Left ventricle myocardium superior (tissue), 1 donor: ENCODE measurements around the gene CLCNKB. TPM values are rescaled to one million over a fixed set of nuclear protein-coding genes. Genes with fewer than 3 reads are reported as not detected.
"Not testable (repeated sequence)": the region's sequence is repeated elsewhere in the genome, so short reads cannot be mapped to it uniquely, and the experiment has no call there.

Experiments used
- ATAC-seq: fragments of 200-7000 bp; cut with Tn5 transposase; one replicate; pipeline ENCODE4 v1.9.1; 2020; ENCODE audit warnings: mild to moderate bottlenecking, moderate library complexity
- DNase-seq: peaks from one replicate; pipeline ENCODE4 v3.0.0-alpha.2; 2020
- intact Hi-C: fragments of 100-400 bp; cut with micrococcal nuclease; formaldehyde crosslinking; loops from one replicate; pipeline ENCODE4 v1.11.0; 2022
- long read RNA-seq: library from polyadenylated mRNA; unstranded; transcript quantifications from one replicate; pipeline ENCODE4 v2.0.0, GENCODE V29; 2021
- total RNA-seq: library from RNA; stranded (reverse); fragmentation: NEBNext Ultra II Directional; extraction: Animal tissue kit (Norgen Biotek cat#: 25700); gene quantifications from one replicate; pipeline ENCODE4 v1.2.1, GENCODE V29; 2021
- donor health status: DM: no; HTN: yes; CAD: no; lungs with severe emphysema.

The CLCNKB gene
- 2.1 TPM for total RNA-seq
- long read RNA-seq, partial matches to known transcripts: 4 of 9 reads
- long read RNA-seq, other reads (novel, unspliced or antisense): 1 of 9 reads

DNA sequence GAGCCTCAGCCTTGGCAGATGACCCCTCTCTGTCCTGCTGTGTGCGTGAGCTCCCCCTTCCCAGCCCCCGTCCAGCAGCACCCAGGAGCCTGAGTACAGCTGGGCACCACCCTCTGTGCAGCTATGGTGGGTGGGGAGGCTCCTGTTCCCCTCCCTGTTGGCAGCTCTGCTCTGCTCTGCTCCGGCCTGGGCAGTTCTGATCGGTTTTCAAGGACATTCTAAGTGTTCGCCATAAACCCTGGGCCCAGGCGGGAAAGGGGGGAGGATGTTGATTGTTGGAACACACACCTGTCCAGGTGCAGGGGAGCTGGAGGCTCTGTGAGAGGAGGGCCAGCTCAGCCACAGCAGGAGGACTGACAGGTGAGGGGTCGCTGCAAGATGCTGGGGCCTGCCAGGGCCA lies at the start of gene CLCNKB:
Gene CLCNKB (plus strand): TSS at position 262 of the 400 bp plus-strand sequence. CDS start 711 bp downstream, outside the sequence.
- DNase-seq: no peak
- intact Hi-C loops: no loop called here
- no peak for ATAC-seq

DNA sequence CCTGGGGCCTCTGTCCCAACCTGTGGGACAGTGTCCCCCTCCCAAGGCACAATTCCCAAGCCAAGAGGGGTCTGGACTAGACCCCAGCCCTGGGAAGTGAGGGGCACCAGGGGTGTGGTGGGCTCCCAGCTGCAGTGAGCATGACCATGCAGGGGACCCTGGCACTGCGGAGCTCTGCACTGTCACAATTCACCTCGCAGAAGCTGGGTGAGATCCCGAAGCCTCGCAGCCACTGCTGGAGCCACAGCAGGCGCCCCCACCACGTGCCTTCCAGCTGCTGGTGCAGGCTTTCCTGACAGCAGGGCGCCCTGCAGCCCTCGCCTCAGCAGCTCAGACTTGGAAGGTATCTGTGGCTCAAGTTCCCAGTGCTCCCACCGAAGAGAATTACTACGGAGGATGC lies 49.5 kb upstream of the CLCNKB start:
- intact Hi-C loops: loop anchor here (10.0 kb wide), 1 partner anchor 199 kb away; no protein-coding TSS in a partner anchor
- DNase-seq (no peak), ATAC-seq (no peak)

DNA sequence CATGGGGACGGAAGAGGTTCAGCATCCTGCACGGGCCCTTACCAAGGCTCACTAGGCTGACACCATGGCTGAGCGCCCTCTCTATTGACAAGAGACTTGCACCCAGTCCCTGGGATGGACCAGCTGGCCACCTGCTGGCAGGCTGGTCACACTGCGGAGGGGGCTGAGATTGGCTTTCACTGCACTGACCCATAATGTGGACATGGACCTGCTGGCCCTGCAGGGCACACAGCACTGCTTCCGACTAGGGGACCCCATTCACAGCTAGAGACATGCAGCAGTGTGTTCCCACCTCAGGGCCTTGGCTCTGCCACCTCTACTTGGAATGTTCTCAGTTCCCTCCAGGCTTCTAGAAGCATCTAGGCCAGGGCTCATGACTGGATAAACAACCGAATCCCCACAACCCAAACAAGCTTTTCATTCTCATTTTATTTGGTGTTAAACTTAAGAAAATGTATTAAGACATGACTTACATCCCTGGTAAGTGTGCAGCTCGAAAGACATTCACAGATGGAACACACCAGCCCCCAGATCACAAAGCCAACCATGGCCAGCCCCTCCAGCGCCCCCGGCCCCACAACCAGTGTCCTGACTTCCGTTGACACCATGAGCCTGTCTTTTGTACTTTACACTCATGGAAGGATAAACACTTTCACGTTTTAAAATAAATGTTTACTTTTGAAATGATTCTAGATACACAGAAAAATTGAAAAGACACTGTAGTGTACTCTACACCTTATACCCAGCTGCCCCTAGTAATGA lies 48.8 kb upstream of the CLCNKB start:
- ATAC-seq: peak; percentile 90
- peak; percentile 77 for DNase-seq
- intact Hi-C loops: loop anchor here (10.0 kb wide), 1 partner anchor 200 kb away; no protein-coding TSS in a partner anchor

DNA sequence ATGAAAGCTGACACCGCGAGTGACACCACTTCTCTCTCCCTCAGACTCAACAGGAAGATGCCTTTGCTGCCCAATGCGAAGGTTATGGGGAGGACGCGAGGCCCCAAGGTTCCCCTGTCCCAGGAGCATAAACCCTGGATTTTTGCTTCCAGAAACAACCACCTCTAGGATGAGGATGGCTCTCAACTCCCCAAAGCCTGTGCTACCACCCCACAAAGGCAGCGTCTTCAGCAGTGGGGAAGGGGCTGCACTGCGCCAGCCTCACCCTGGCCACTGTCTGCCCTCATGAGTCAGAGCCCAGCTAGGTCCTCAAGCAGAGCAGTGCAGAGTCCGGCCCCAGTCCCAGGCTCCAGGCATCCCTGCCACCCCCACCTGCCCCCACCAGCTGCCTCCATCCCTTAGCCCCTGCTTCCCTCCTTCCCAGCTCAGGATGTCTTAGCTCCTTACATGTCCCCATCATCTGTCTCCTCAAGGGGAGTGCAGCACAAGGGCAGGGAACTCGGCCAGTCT lies 46.5 kb upstream of the CLCNKB start:
- DNase-seq (no peak), ATAC-seq (no peak)
- intact Hi-C loops: loop anchor here (10.0 kb wide), 1 partner anchor 202 kb away; no protein-coding TSS in a partner anchor

DNA sequence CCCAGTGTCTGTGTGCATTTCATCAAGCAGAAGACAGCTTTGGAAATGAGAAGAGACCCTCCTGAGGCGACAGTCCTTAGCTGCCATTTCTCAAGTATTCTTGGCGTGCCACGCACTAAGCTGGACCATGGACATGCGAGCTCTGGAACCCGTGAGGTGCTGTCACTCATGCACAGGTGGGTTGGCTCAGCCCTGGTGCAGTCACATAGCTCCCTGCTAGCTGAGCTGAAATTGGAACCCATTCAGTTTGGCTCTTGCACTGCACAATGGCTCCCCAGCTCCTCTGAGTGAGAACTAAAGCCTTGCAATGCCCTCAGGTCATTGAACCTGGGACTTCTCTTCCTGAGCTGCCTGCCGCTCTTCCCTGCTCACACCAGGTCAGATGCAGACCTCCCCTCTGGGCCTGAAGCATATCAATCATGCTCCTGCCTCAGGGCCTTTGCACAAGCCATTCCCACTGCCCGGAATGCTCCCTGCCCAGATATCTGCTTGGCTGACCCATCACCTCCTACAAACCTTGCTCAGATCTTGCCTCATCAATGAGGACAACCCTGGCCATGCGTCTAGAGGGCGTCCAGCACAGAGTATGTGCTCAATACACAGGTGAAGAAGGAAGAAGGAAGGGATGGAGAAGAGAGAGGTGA lies 45.8 kb upstream of the CLCNKB start:
- ATAC-seq (no peak), DNase-seq (no peak)
- intact Hi-C loops: loop anchor here (10.0 kb wide), 1 partner anchor 203 kb away; no protein-coding TSS in a partner anchor

DNA sequence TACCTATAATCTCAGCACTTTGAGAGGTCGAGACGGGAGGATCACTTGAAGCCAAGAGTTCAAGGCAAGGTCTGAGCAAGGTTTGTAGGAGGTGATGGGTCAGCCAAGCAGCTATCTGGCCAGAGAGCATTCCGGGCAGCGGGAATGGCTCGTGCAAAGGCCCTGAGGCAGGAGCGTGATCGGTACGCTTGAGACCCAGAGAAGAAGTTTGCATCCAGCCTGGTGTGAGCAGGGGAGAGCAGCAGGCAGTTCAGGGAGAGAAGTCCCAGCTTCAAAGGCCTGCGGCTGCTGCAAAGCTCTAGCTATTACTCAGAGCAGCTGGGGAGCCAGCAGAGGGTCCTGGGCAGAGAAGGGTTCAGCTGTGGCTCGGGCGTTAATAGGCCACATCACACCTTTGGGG lies 44.7 kb upstream of the CLCNKB start:
- intact Hi-C loops: loop anchor here (10.0 kb wide), 1 partner anchor 204 kb away; no protein-coding TSS in a partner anchor
- no peak for ATAC-seq

DNA sequence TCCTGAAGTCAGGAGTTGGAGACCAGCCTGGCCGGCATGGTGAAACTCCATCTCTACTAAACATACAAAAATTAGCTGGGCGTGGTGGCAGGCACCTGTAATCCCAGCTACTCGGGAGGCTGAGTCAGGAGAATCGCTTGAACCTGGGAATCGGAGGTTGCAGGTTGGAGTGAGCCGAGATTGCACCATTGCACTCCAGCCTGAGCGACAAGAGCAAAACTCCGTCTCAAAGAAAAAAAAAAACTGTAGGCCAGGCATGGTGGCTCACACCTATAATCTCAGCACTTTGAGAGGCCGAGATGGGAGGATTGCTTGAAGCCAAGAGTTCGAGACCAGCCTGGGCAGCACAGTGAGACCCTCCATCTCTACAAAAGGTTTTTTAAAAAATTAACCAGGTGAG lies 42.3 kb upstream of the CLCNKB start:
- not testable (repeated sequence) for DNase-seq, ATAC-seq
- intact Hi-C loops: loop anchor here (10.0 kb wide), 1 partner anchor 54 kb away; no protein-coding TSS in a partner anchor

More for the DNA sequence above, 44.7 kb upstream of the CLCNKB start:
- DNase-seq: no peak

DNA sequence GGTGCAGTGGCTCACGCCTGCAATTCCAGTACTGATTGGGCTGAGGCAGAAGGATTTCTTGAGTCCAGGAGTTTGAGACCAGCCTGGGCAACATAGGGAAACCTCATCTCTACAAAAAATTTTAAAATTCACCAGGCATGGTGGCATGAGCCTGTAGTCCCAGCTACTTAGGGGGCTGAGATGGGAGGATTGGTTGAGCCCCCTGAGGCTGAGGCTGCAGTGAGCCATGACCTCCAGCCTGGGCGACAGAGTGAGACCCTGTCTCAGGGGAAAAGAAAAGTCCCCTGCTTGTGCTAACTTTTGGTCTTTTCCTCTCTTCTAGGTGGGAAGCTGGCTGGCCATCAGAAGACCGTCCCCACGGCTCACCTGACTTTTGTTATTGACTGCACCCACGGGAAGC lies 38.0 kb upstream of the CLCNKB start:
- intact Hi-C loops: loop anchor here (10.0 kb wide), 1 partner anchor 49 kb away; no protein-coding TSS in a partner anchor
- ATAC-seq (no peak), DNase-seq (no peak)

DNA sequence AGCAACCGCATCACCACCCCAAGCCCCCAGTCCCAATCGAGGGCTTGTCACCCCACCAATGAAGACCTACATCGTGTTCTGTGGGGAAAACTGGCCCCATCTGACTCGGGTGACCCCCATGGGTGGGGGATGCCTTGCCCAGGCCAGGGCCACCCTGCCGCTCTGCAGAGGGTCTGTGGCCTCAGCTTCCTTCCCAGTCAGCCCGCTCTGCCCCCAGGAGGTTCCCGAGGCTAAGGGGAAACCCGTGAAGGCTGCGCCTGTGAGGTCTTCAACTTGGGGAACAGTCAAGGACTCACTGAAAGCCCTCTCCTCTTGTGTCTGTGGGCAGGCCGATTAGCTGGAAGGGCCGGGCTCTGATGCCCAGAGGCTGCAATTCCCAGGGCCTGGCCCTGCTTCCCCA lies 37.6 kb upstream of the CLCNKB start:
- intact Hi-C loops: loop anchor here (10.0 kb wide), 1 partner anchor 49 kb away; no protein-coding TSS in a partner anchor
- DNase-seq (no peak), ATAC-seq (no peak)

DNA sequence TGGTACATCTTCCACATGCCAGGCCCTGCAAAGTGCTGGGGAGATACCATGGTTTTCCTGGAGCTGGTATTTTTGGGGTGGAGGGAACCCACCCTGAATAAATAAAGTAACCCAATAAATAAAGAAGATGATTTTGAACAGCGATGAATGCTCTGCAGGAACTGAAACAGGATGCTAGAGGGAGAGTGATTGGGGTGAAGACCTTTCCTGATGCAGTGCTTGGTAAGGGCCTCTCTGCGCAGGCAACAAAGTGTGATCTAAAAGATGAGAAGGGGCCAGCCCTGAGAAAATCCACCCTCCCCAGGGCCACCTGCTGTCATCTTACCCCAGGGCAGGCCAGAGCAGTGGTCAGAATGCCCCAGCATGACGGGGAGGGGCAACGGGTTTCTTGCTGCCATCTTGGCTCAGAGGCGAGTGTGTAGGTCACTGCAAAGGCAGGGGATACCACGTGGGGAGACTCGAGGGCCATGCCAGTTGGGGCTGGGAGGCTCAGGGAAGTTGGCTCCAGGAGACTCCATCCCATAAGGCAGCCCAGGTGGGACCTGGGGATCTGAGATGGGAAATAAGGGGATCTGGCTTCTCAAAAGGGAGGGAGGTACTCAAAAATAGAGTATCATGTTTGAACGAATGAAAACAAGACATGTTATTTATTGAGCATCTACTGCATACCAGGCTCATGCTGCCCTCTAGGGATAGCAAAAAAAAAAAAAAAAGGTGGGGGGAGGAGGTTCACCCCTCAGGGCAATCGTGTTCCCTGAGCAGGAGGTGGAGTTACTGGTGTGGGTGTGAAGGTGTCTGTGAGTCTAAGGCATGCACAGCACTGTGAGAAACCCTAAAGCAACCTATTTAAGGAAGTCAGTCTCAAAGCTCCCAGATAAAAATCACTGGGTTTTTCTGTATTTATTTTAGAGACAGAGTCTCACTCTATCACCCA lies 36.8 kb upstream of the CLCNKB start:
- intact Hi-C loops: loop anchor here (10.0 kb wide), 1 partner anchor 48 kb away; no protein-coding TSS in a partner anchor
- no peak for DNase-seq
- no peak for ATAC-seq

DNA sequence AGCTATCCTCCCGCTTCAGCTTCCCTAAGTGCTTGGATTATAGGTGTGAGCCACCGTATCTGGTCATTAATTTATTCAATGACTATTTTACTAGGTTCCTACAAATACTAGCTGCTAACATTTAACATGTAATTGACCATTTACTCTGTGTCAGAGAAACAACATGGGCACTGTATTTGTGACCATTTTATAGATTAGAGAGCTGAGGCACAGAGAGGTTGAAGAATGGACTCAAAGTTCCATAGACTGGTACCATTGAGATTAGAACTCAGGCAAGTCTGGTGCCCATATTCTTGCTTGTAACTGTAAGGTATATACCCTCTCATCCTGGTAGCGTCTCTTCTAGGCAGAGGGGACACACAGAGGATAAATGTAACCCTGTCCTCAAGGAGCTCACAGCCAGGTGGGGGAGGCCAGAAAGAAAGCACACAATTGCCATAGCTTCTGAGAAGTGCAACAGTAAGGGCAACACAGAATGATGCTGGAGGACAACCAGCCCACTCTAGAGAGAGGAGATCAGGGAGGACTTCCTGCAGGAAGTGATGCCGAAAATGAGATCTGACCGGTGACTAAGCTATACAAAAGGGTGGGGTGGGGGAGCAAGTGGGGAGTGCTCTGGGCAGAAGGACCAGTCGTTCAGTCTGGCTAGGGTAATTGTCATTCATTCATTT lies 35.8 kb upstream of the CLCNKB start:
- DNase-seq: no peak
- no peak for ATAC-seq
- intact Hi-C loops: loop anchor here (10.0 kb wide), 1 partner anchor 47 kb away; no protein-coding TSS in a partner anchor

DNA sequence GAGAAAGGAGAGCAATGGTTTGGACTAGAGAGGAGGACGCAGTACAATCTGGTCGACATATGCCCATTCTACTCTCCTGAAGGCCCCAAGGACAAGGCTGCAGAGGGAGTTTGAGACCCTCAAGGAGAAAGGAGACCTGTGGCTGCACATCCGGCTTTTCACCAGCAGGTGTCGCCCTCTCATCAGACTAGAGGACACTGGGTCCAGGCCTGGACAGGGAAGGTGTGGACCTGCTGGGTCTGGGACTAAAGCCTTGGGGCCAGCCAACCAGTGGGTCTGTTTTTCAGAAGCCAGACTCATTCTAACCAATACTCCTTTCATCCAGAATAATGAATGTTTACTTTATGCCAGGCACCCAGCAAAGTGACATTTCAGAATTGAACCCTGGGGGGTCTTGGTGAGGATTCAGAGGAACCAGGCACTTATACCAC lies 34.5 kb upstream of the CLCNKB start:
- peak; percentile 85 for DNase-seq
- peak; percentile 2 for ATAC-seq
- intact Hi-C loops: loop anchor here (10.0 kb wide), 1 partner anchor 46 kb away; no protein-coding TSS in a partner anchor

DNA sequence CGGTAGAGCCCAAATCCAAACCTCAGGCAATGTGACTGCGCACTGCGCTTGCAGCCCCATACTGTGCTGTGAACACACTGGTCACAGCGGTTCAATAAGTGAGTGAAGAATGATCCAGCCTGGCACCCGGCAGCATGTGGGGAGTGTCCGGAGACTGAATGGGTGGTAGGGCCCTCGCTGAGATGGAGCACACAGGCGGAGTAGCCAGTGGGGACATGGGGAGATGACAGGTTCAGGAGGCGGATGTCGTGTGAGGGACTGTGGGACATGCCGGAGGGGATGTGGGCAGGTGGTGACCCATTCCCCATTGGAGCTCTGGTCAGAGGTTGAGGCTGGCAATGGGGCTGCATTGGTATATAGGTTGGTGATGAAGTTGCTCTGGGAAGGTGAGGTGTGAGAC lies 33.9 kb upstream of the CLCNKB start:
- intact Hi-C loops: loop anchor here (10.0 kb wide), 1 partner anchor 45 kb away; no protein-coding TSS in a partner anchor
- ATAC-seq: no peak
- peak; percentile 25 for DNase-seq

DNA sequence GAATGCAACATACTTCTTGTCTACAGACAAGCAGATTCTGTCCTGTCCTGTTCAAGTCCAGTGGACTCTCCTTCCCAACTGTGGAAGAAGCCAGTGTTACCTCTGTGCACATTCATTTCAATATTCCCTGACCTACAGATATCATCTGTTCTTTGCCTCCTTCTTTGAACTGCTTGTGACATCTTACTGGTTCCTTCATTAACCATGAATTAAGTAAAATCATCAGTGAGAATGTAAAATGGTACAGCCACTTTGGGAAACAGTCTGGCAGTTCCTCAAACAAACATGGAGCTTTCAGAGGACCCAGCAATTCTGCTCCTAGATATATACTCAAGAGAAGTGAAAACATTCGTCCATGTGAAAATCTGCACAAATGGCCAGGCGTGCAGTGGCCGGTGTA lies 32.7 kb upstream of the CLCNKB start:
- ATAC-seq (no peak), DNase-seq (no peak)
- intact Hi-C loops: no loop called here

DNA sequence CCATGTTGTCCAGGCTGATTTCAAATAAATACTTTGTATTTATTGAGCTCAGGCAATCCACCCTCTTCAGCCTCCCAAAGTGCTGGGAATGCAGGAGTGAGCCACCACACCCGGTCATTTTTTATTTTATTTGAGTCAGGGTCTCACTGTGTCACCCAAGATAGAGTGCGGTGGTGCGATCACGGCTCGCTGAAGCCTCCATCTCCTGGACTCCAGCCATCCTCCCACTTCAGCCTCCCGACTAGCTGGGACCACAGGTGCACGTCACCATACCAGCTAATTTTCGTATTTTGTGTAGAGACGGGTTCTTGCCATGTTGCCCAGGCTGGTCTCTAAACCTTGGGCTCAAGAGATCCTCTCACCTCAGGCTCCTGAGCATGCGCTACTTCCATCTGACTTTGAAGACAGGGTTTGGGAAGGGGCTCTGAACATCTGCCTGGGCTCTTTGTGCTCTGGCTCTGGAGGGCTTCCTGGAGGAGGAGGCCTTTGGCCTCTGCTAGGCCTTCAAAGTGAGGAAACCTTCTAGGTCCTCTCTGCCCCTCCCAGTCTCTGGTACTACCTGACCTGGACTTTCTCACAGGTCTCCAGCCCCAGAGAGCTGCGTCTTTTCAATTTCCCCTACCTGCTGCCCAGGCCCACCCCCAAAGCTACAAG lies 31.5 kb upstream of the CLCNKB start:
- intact Hi-C loops: no loop called here
- ATAC-seq (no peak), DNase-seq (peak; percentile 28)

DNA sequence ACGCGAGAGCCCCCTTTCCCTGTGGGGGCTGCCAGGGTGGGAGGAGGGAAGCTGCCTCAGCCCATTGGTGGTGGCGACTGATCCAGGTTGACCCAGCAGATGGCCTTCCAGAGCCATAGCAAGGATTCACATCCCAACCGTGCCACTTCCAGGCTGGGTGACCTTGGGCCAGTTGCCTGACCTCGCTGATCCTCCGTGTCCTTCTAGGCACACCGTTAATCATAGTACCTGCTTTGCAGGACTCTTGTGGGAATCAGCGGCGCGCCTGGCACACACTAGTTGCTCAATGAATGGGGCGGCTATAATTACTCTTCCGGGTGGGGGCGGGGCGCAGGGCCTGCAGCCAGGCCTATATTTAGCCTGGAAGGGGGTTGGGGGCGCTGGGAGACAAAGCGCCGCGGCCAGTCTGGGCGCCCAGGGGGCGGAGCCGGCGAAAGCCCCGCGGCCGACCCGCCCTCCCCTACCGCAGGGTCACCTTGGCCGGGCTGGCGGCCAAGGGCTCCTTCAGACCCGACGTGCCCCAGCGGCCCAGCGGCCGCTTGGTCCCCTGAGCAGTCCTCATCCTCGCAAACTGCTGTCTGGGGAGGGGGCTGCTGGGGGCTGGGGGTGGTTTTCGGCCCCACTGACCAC lies 30.9 kb upstream of the CLCNKB start:
- peak; percentile 90 for DNase-seq
- ATAC-seq: peak; percentile 40
- intact Hi-C loops: no loop called here
